Spinal cord (tissue), 10 donors: ENCODE results near the gene HDAC2. TPM values are rescaled to one million over a fixed set of nuclear protein-coding genes. Genes with fewer than 3 reads are reported as not detected.
"Not testable (repeated sequence)": the region's sequence is repeated elsewhere in the genome, so short reads cannot be mapped to it uniquely, and the experiment has no call there.

Source experiments
- DNase-seq, 6 donors: peaks; one replicate each; pipeline versions ENCODE4 v3.0.0 to v3.0.0-alpha.2; 2013 to 2015; ENCODE audit warnings: low spot score in 6 of 6, low read depth in 4 of 6
- H3K27ac ChIP-seq: one replicate; pipeline ENCODE4 v1.5.1; 2013; ENCODE audit warnings: low read depth, low read length, control low read depth
- H3K27me3 ChIP-seq: one replicate; pipeline ENCODE4 v1.6.1; 2013; ENCODE audit warnings: low read length; ENCODE audit not compliant: control insufficient read depth, insufficient read depth
- H3K36me3 ChIP-seq: one replicate; pipeline ENCODE4 v1.6.1; 2013; ENCODE audit warnings: low read length; ENCODE audit not compliant: control insufficient read depth, insufficient read depth
- H3K4me1 ChIP-seq: one replicate; pipeline ENCODE4 v1.6.1; 2013; ENCODE audit warnings: low read length; ENCODE audit not compliant: control insufficient read depth, insufficient read depth
- H3K4me3 ChIP-seq: one replicate; pipeline ENCODE4 v1.5.1; 2013; ENCODE audit warnings: low read depth, low read length, control low read depth
- H3K9me3 ChIP-seq: one replicate; pipeline ENCODE4 v1.6.1; 2013; ENCODE audit warnings: low read length; ENCODE audit not compliant: control insufficient read depth, insufficient read depth
- WGBS: methylation state at CpG from one replicate; pipeline ENCODE4 v1.1.5; 2013; ENCODE audit warnings: missing lambda C conversion rate; ENCODE audit not compliant: insufficient coverage; 5-methylcytosine and 5-hydroxymethylcytosine counted together
- polyA plus RNA-seq, 2 donors: library from polyadenylated mRNA; unstranded; fragments of 120-200 nt; gene quantifications; one replicate each; pipeline ENCODE4 v1.2.1, GENCODE V29; 2013; ENCODE audit not compliant: insufficient read length in 2 of 2
- total RNA-seq, 2 donors: library from RNA; depleted of rRNA in 1 of 2; stranded (reverse); fragments of 120-200 nt in 1 of 2; fragments of >200 nt in 1 of 2; gene quantifications; one replicate each; pipeline versions ENCODE4 v1.2.3 to v1.2.4, GENCODE V29; 2013 to 2014
- donor health status: healthy.

Gene HDAC2
- total and polyA plus RNA-seq, 4 donors: 69.3 to 207 (median 155) TPM

- no peak overlapping the region for H3K4me3 ChIP-seq
- H3K27ac ChIP-seq: no peak overlapping the region
- H3K4me1 ChIP-seq: peaks cover 2% of the 10 kb centered on the region
- H3K27me3 ChIP-seq: no peaks in the 10 kb centered on the region
- H3K36me3 ChIP-seq: no peaks in the 10 kb centered on the region
- H3K9me3 ChIP-seq: peaks cover 1% of the 10 kb centered on the region
- DNase-seq: no peak
Observed at GRCh38 chr6:114001354-114001753, 30.4 kb upstream of the HDAC2 start.

- no peaks in the 10 kb centered on the region for H3K27me3 ChIP-seq
- H3K4me3 ChIP-seq: no peak overlapping the region
- H3K4me1 ChIP-seq: peaks cover 10% of the 10 kb centered on the region
- no peak for DNase-seq
- no peak overlapping the region for H3K27ac ChIP-seq
- WGBS: no CpG with 5 or more reads among the region's 2 CpGs
- H3K36me3 ChIP-seq: no peaks in the 10 kb centered on the region
- H3K9me3 ChIP-seq: peaks cover 1% of the 10 kb centered on the region
Observed at GRCh38 chr6:114000069-114000468, 29.1 kb upstream of the HDAC2 start.

- Histone ChIP-seq H3K4me1 (peaks cover 10% of the 10 kb centered on the region), H3K27ac (no peak overlapping the region), H3K36me3 (no peaks in the 10 kb centered on the region), H3K4me3 (no peak overlapping the region), H3K9me3 (no peaks in the 10 kb centered on the region), H3K27me3 (no peaks in the 10 kb centered on the region)
- WGBS: 88% methylated on average over 1 of the region's 2 CpGs
- no peak for DNase-seq
Observed at GRCh38 chr6:113999284-113999683, 28.3 kb upstream of the HDAC2 start.

GRCh38 chr6:113998811-113999210 is 27.9 kb upstream of the HDAC2 start:
- H3K36me3 ChIP-seq: no peaks in the 10 kb centered on the region
- DNase-seq: peak in 2 of 6 donors; percentile 7 to 20
- H3K4me3 ChIP-seq: no peak overlapping the region

GRCh38 chr6:113997116-113997515 is 26.2 kb upstream of the HDAC2 start:
- Histone ChIP-seq H3K9me3 (no peaks in the 10 kb centered on the region), H3K4me1 (peaks cover 10% of the 10 kb centered on the region), H3K4me3 (no peak overlapping the region), H3K36me3 (no peaks in the 10 kb centered on the region), H3K27ac (no peak overlapping the region), H3K27me3 (no peaks in the 10 kb centered on the region)
- no peak for DNase-seq
- WGBS: no CpG with 5 or more reads among the region's 3 CpGs

More at GRCh38 chr6:113998811-113999210, 27.9 kb upstream of the HDAC2 start:
- Histone ChIP-seq H3K27ac (no peak overlapping the region), H3K9me3 (no peaks in the 10 kb centered on the region), H3K4me1 (peaks cover 10% of the 10 kb centered on the region), H3K27me3 (no peaks in the 10 kb centered on the region)

- H3K4me1 ChIP-seq: peaks cover 10% of the 10 kb centered on the region
- H3K4me3 ChIP-seq: no peak overlapping the region
- H3K9me3 ChIP-seq: no peaks in the 10 kb centered on the region
- peak overlapping the region; percentile 67 for H3K27ac ChIP-seq
- no peaks in the 10 kb centered on the region for H3K27me3 ChIP-seq
- DNase-seq: peak in 4 of 6 donors; percentile 36 to 80 (median 60)
- no peaks in the 10 kb centered on the region for H3K36me3 ChIP-seq
- WGBS: 8% methylated on average over 3 of the region's 4 CpGs
Observed at GRCh38 chr6:113995634-113996033, 24.7 kb upstream of the HDAC2 start.

GRCh38 chr6:113994934-113995342 is 24.0 kb upstream of the HDAC2 start:
- peaks cover 10% of the 10 kb centered on the region for H3K4me1 ChIP-seq
- no peak overlapping the region for H3K4me3 ChIP-seq
- no peaks in the 10 kb centered on the region for H3K9me3 ChIP-seq
- DNase-seq: peak; percentile 30 to 91 (median 42)
- H3K27me3 ChIP-seq: no peaks in the 10 kb centered on the region
- H3K27ac ChIP-seq: peak overlapping the region; percentile 67
- H3K36me3 ChIP-seq: no peaks in the 10 kb centered on the region

- no peak overlapping the region for H3K4me3 ChIP-seq
- no peaks in the 10 kb centered on the region for H3K27me3 ChIP-seq
- DNase-seq: no peak
- no peaks in the 10 kb centered on the region for H3K4me1 ChIP-seq
- H3K27ac ChIP-seq: no peak overlapping the region
- no peaks in the 10 kb centered on the region for H3K9me3 ChIP-seq
- no peaks in the 10 kb centered on the region for H3K36me3 ChIP-seq
Observed at GRCh38 chr6:113989675-113990074, 18.7 kb upstream of the HDAC2 start.

GRCh38 chr6:113982675-113983074 is 11.7 kb upstream of the HDAC2 start:
- H3K27ac ChIP-seq, H3K36me3 ChIP-seq, DNase-seq, H3K4me3 ChIP-seq, H3K27me3 ChIP-seq, H3K9me3 ChIP-seq, H3K4me1 ChIP-seq: not testable (repeated sequence)
- 100% methylated on average over 2 of the region's 5 CpGs for WGBS

- Histone ChIP-seq H3K4me3 (no peak overlapping the region), H3K36me3 (no peaks in the 10 kb centered on the region), H3K27ac (no peak overlapping the region), H3K4me1 (no peaks in the 10 kb centered on the region), H3K27me3 (no peaks in the 10 kb centered on the region), H3K9me3 (no peaks in the 10 kb centered on the region)
- no peak for DNase-seq
- 96% methylated on average over 2 of the region's 2 CpGs for WGBS
Observed at GRCh38 chr6:113982055-113982550, 11.2 kb upstream of the HDAC2 start.
